CD14-positive monocyte (primary cell): ENCODE measurements around the gene S100A1. TPM values are rescaled to one million over a fixed set of nuclear protein-coding genes. Genes with fewer than 3 reads are reported as not detected.

Experiments used
- DNase-seq, 3 donors: peaks; one replicate each; pipeline ENCODE4 v3.0.0-alpha.2; 2011 to 2022
- H2AFZ ChIP-seq: 2 replicates; pipeline ENCODE4 v1.6.0; 2012; ENCODE audit warnings: mild to moderate bottlenecking, low read depth, low read length, inconsistent platforms; ENCODE audit not compliant: insufficient read depth, poor library complexity, severe bottlenecking
- H3K27ac ChIP-seq, 2 donors: 1 replicate in 1 of 2; 2 replicates in 1 of 2; pipeline ENCODE4 v1.5.1; 2012 to 2013; ENCODE audit warnings: low read length in 2 of 2, control low read depth in 1 of 2, inconsistent platforms in 1 of 2, low read depth in 1 of 2, mild to moderate bottlenecking in 1 of 2
- H3K27me3 ChIP-seq, 2 donors: one replicate each; pipeline versions ENCODE4 v1.6.0 to v1.6.1; 2011 to 2013; ENCODE audit warnings: low read length in 2 of 2; ENCODE audit not compliant: control insufficient read depth in 2 of 2, insufficient read depth in 2 of 2
- H3K36me3 ChIP-seq, 2 donors: replicated peaks in 1 of 2; 1 replicate in 1 of 2; 2 replicates in 1 of 2; pipeline versions ENCODE4 v1.5.1 to v1.6.1; 2012 to 2013; ENCODE audit warnings: low read length in 2 of 2, control low read depth in 1 of 2, inconsistent platforms in 1 of 2, mild to moderate bottlenecking in 1 of 2; ENCODE audit not compliant: insufficient read depth in 2 of 2, control insufficient read depth in 1 of 2
- H3K4me1 ChIP-seq, 2 donors: 1 replicate in 1 of 2; 2 replicates in 1 of 2; pipeline versions ENCODE4 v1.5.1 to v1.6.1; 2012 to 2013; ENCODE audit warnings: low read length in 2 of 2, control low read depth in 1 of 2, inconsistent platforms in 1 of 2, mild to moderate bottlenecking in 1 of 2, moderate library complexity in 1 of 2; ENCODE audit not compliant: insufficient read depth in 2 of 2, control insufficient read depth in 1 of 2
- H3K4me2 ChIP-seq: replicated peaks from 2 replicates; pipeline ENCODE3; 2012; ENCODE audit warnings: low read length, moderate library complexity, mild to moderate bottlenecking; ENCODE audit not compliant: poor library complexity, severe bottlenecking; ENCODE audit errors: extremely low read depth
- H3K4me3 ChIP-seq, 3 experiments: fragments of 200-600 bp in 1 of 3; sonication (generic) in 1 of 3; replicated peaks in 1 of 3; 1 replicate in 2 of 3; 2 replicates in 1 of 3; pipeline ENCODE4 v1.5.1; 2011 to 2013; ENCODE audit warnings: low read length in 3 of 3, mild to moderate bottlenecking in 3 of 3, control low read depth in 2 of 3, low read depth in 2 of 3, inconsistent platforms in 1 of 3, moderate library complexity in 1 of 3
- H3K79me2 ChIP-seq: 2 replicates; pipeline ENCODE4 v1.6.0; 2012; ENCODE audit warnings: mild to moderate bottlenecking, control low read depth, inconsistent platforms, low read length, moderate library complexity; ENCODE audit not compliant: insufficient read depth
- H3K9ac ChIP-seq: 2 replicates; pipeline ENCODE4 v1.6.0; 2017; ENCODE audit warnings: low read length, mild to moderate bottlenecking; ENCODE audit not compliant: insufficient read depth, poor library complexity, severe bottlenecking
- H3K9me3 ChIP-seq, 2 donors: replicated peaks in 1 of 2; 1 replicate in 1 of 2; 2 replicates in 1 of 2; pipeline versions ENCODE4 v1.5.1 to v1.6.1; 2012 to 2013; ENCODE audit warnings: low read length in 2 of 2, control low read depth in 1 of 2; ENCODE audit not compliant: control insufficient read depth in 1 of 2, insufficient read depth in 1 of 2
- H4K20me1 ChIP-seq: 2 replicates; pipeline ENCODE4 v1.6.0; 2012; ENCODE audit warnings: mild to moderate bottlenecking, low read length, control low read depth, moderate library complexity; ENCODE audit not compliant: insufficient read depth
- H3K27ac Mint-ChIP-seq, 7 donors: one replicate each; pipeline ENCODE4 v1.8.0; 2020; ENCODE audit warnings: mild to moderate bottlenecking in 7 of 7, mixed read lengths in 7 of 7, moderate library complexity in 6 of 7, inconsistent platforms in 2 of 7
- H3K27me3 Mint-ChIP-seq, 3 donors: one replicate each; pipeline ENCODE4 v1.8.0; 2021 to 2022; ENCODE audit warnings: low read depth in 3 of 3, mild to moderate bottlenecking in 3 of 3, mixed read lengths in 3 of 3, moderate library complexity in 3 of 3, inconsistent platforms in 1 of 3
- H3K36me3 Mint-ChIP-seq, 2 donors: one replicate each; pipeline ENCODE4 v1.8.0; 2020; ENCODE audit warnings: mixed read lengths in 2 of 2, inconsistent platforms in 1 of 2, mild to moderate bottlenecking in 1 of 2
- H3K4me1 Mint-ChIP-seq: one replicate; pipeline ENCODE4 v1.8.0; 2020; ENCODE audit warnings: mild to moderate bottlenecking, mixed read lengths
- H3K4me3 Mint-ChIP-seq, 2 donors: one replicate each; pipeline ENCODE4 v1.8.0; 2020; ENCODE audit warnings: mild to moderate bottlenecking in 2 of 2, mixed read lengths in 2 of 2, moderate library complexity in 1 of 2
- H3K9me3 Mint-ChIP-seq, 7 donors: one replicate each; pipeline ENCODE4 v1.8.0; 2020 to 2022; ENCODE audit warnings: mixed read lengths in 7 of 7, mild to moderate bottlenecking in 6 of 7, moderate library complexity in 6 of 7, inconsistent platforms in 2 of 7
- WGBS: methylation state at CpG from one replicate; pipeline ENCODE4 v1.1.5; 2013; ENCODE audit warnings: missing lambda C conversion rate; ENCODE audit not compliant: insufficient coverage; 5-methylcytosine and 5-hydroxymethylcytosine counted together
- intact Hi-C, 2 donors: fragments of 100-400 bp; cut with micrococcal nuclease; formaldehyde crosslinking; loops; one replicate each; pipeline versions ENCODE4 v1.15.0 to v1.15.1; 2023
- polyA plus RNA-seq, 3 donors: library from polyadenylated mRNA; depleted of rRNA in 1 of 3; unstranded in 2 of 3; stranded (reverse) in 1 of 3; fragments of 300-500 nt in 2 of 3; fragments of >200 nt in 1 of 3; fragmentation: Illumina TruSeq in 2 of 3; gene quantifications; 1 replicate in 2 of 3; 2 replicates in 1 of 3; pipeline ENCODE4 v1.2.3, GENCODE V29; 2012 to 2021
- TF ChIP-seq, protein P1 (sequence below): fragments of 200-600 bp; IDR thresholded peaks from one replicate; pipeline ENCODE4 v1.8.0; 2022; ENCODE audit warnings: antibody characterized with exemption, mild to moderate bottlenecking

The S100A1 gene
- polyA plus RNA-seq, 3 donors = not detected

GRCh38 chr1:153626477-153626903 lies 1.7 kb upstream of the S100A1 start:
- H3K36me3 ChIP-seq = no peaks in the 10 kb centered on the region
- no CpG with 5 or more reads among the region's 3 CpGs for whole genome bisulfite sequencing
- H3K4me3 Mint-ChIP-seq = peak overlapping the region in 1 of 2 donors; percentile 1
- no peaks in the 10 kb centered on the region for H3K79me2 ChIP-seq
- H4K20me1 ChIP-seq = no peaks in the 10 kb centered on the region
- no peak overlapping the region for H3K4me2 ChIP-seq
- H3K9me3 ChIP-seq = no peaks in the 10 kb centered on the region
- H3K4me1 Mint-ChIP-seq = peaks cover 52% of the 10 kb centered on the region
- DNase-seq = no peak
- peak overlapping the region in 1 of 7 donors; percentile 15 for H3K27ac Mint-ChIP-seq
- H2AFZ ChIP-seq = peak overlapping the region; percentile 70
- TF ChIP-seq, protein P1, sequence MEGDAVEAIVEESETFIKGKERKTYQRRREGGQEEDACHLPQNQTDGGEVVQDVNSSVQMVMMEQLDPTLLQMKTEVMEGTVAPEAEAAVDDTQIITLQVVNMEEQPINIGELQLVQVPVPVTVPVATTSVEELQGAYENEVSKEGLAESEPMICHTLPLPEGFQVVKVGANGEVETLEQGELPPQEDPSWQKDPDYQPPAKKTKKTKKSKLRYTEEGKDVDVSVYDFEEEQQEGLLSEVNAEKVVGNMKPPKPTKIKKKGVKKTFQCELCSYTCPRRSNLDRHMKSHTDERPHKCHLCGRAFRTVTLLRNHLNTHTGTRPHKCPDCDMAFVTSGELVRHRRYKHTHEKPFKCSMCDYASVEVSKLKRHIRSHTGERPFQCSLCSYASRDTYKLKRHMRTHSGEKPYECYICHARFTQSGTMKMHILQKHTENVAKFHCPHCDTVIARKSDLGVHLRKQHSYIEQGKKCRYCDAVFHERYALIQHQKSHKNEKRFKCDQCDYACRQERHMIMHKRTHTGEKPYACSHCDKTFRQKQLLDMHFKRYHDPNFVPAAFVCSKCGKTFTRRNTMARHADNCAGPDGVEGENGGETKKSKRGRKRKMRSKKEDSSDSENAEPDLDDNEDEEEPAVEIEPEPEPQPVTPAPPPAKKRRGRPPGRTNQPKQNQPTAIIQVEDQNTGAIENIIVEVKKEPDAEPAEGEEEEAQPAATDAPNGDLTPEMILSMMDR = no peak
- H3K27me3 ChIP-seq = peaks cover 0 to 3% of the 10 kb centered on the region in 2 donors
- peaks cover 11 to 16% (median 14%) of the 10 kb centered on the region in 3 donors for H3K27me3 Mint-ChIP-seq
- H3K36me3 Mint-ChIP-seq = no peaks in the 10 kb centered on the region
- intact Hi-C loops = loop anchor here in 1 of 2 donors (10.0 kb wide), 1 partner anchor 52 kb away; no protein-coding TSS in a partner anchor
- no peaks in the 10 kb centered on the region for H3K9me3 Mint-ChIP-seq
- peak overlapping the region in 1 of 3 experiments; percentile 54 for H3K4me3 ChIP-seq
- no peak overlapping the region for H3K27ac ChIP-seq
- H3K9ac ChIP-seq = peak overlapping the region; percentile 13
- H3K4me1 ChIP-seq = peaks cover 37 to 44% of the 10 kb centered on the region in 2 donors

DNA sequence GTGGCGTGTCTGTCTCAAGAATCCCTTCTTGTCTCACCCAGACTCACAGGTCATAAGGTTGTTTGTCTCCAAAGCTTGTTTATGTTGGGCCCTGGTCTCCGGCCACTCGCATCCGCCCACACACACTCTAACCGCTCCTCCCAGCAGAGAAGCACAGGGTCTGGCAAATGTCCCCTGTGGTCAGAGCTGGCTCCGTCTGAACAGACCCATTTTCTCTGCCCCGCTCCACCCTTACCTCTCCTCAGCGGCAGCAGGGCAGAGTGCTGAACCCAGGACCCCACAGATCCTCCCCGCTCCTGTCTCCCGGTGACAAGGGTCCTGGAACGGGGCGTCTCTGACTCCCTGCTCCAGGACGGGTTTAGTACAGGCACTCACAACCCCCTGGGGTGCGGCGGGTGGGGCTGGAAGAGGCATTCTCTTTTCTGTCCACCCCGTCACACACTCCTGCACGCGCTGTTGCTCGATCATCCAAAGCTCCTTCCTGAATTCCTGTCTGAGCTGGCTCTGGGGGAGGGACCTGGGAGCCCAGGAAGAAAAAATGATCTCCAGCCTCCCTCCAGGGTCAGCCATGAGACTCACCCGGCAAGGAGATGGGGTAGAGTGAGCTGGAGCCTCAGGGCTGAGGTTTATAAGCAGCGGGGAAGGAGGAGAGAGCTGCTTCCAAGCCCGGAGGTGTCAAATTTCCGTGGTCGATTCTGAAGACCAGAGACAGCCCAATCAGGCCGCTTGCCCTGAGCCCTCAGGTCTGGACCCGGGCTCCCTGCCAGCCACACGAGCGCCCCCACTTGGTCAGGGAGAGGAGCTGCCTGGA lies 1.1 kb upstream of the S100A1 start, which contains the start of gene S100A13:
Gene S100A13, minus strand, starts transcription at position 602 of the 811 bp plus-strand sequence. CDS start 1,033 bp downstream, outside the sequence.
- Mint-ChIP-seq H3K36me3 (no peaks in the 10 kb centered on the region), H3K9me3 (no peaks in the 10 kb centered on the region), H3K4me1 (peaks cover 57% of the 10 kb centered on the region), H3K27me3 (peaks cover 11 to 16% (median 14%) of the 10 kb centered on the region in 3 donors), H3K27ac (peak within 1 kb of the TSS in 3 of 7 donors; percentile 21 to 74 (median 36)), H3K4me3 (peak within 1 kb of the TSS; percentile 50 to 87)
- Histone ChIP-seq H3K36me3 (no peaks in the 10 kb centered on the region), H3K4me3 (peak within 1 kb of the TSS in 2 of 3 experiments; percentile 6 to 54), H2AFZ (peak within 1 kb of the TSS; percentile 70), H3K79me2 (no peaks in the 10 kb centered on the region), H3K27me3 (peaks cover 0 to 3% of the 10 kb centered on the region in 2 donors), H3K9ac (peak within 1 kb of the TSS; percentile 13), H3K27ac (no peak within 1 kb of the TSS), H3K9me3 (no peaks in the 10 kb centered on the region), H3K4me1 (peaks cover 41 to 50% of the 10 kb centered on the region in 2 donors), H4K20me1 (no peaks in the 10 kb centered on the region), H3K4me2 (peak within 1 kb of the TSS; percentile 59)
- TF ChIP-seq, protein P1 = no peak
- WGBS = 30% methylated on average over 19 of the region's 28 CpGs
- intact Hi-C loops = loop anchor here in 1 of 2 donors (10.0 kb wide), 1 partner anchor 52 kb away; no protein-coding TSS in a partner anchor
- DNase-seq = peak in 2 of 3 donors; percentile 11 to 31
